ENCODE results near the gene THG1L.
"Not testable (repeated sequence)": the region's sequence is repeated elsewhere in the genome, so short reads cannot be mapped to it uniquely, and the experiment has no call there.

The THG1L gene

DNA sequence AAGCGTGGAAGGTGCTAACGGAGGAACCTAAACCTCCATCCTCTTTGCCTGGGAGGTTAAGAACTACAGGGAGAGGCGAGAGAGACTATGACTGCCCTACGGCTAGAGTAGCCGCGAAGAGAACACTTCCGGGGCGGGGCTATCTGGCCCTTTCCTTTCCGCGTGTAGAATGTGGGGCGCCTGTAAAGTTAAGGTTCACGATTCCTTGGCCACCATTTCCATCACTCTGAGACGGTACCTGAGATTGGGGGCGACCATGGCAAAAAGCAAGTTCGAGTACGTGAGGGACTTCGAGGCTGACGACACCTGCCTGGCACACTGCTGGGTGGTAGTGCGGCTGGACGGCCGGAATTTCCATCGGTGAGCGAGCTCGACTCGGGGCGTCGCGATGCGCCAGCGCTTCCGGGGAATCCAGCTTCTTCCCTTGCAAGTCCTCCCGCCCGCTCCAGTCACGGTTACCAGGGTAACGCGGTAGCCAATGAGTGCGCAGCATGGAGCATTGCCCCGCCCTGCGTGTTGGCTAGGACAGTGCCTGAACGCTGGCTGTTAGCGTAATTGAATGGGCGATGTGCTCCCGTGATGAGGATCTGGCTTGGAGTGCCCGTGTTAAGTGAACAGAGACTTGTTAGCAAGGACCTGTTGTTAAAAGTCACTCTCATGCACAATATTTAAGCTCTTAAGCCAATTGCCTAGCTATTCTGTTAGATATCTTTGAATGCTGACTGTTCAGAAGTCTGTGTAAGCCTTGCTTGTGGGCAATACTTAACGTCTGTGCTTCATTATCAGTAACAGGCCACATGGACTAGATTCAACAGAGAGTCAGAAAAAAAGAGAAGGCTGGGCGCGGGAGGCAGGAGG is at the start of gene THG1L:
THG1L (plus strand) TSS at position 149 of the 858 bp plus-strand sequence; CDS start at position 170, 21 bp downstream.
- DNase-seq: peak; percentile 98

DNA sequence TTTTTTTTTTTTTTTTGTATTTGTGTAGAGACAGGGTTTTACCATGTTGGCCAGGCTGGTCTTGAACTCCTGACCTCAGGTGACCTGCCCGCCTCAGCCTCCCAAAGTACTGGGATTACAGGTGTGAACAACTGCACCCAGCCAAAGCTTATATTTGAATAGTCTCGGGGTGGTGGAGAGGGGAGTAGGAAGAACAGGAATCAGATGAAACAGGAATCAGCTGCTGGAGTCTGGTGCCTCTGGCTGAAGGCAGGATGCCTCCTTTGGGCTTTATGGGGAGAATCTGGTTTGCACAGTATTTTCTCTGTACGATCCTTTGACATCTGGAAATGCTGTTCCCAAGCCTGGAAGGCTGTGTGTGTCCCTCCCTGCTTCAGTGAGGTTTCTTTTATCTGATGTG is 49.0 kb upstream of the THG1L start:
- DNase-seq: no peak

- not testable (repeated sequence) for DNase-seq
These were observed 44.7 kb upstream of the THG1L start for GRCh38 chr5:157686276-157687197.

GRCh38 chr5:157687198-157687554 is 44.0 kb upstream of the THG1L start:
- DNase-seq: no peak

DNA sequence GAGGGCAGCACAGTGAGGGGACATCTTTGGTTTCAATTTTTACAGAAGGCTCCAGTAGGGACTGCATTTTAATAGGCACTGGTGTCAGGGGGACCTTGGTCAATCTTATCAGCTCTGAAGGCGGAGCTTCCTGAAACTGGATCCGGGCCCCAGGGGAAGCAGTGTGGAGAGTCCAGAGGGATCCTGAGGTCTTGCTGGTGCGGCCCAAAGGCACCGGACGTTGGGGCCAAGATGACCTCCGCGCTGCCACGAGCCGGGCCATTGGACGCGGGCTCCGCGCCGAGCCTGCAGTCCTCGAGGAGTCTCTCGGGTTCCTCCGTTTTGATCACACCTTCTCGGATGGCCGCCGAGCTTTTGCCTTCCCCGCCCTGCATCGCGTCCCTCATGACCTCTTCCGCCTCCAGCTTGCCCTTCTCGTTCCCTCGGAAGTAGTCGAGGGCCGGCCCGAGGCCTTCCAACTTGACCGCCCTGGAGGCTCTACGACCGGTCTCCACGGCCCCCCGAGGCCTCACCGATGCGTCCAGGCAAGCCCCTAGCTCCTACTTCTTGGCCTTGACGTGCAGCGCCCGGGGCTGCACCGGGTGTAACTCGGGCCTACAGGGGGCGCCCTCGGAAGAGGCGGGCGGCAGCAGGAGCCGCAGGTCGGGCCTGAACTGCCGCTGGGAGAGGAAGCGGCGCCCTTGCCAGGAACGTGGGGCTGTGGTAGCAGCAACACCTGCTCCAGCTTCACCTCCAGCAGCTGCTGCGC is 41.1 kb upstream of the THG1L start:
- no peak for DNase-seq

DNA sequence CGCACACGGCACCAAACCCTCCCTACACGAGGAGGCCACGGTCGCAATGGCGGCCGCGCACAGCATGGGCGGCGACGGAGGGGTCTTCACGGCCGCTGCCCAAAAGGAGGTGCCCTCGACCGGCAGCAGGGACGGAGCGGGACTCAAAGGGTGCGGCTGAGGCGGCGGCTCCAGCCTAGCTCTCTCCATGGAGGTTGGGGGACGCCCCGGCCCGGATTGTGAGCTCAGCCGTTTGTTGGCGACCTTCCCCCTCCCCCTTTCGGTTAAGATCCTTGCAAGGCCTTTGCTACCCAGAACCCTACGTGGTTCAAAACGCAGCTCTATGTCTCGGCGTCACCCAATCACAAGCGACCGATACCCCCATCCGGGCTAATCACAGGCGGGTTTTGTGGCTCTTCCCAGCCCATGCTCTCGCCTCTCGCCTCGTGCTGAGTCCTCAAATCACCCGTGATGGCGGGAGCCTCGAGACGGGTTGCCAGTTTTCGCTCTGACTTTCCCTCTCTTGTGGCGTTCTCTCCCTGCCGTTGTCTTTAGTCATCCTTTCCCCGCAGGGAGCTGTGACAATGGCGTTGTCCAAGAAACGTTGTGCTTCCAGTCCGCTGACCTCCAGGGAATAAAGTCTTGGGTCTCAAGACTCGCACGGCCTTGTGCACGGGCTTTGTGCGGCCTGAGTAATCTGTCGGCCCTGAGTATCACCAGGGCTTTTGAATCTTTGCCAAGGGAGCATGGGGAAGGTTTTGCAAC is 40.4 kb upstream of the THG1L start:
- no peak for DNase-seq

- not testable (repeated sequence) for DNase-seq
These were observed 37.4 kb upstream of the THG1L start for GRCh38 chr5:157693816-157694215.

- DNase-seq: not testable (repeated sequence)
These were observed 35.1 kb upstream of the THG1L start for GRCh38 chr5:157696154-157696553.

- DNase-seq: not testable (repeated sequence)
These were observed 32.5 kb upstream of the THG1L start for GRCh38 chr5:157698674-157699073.

DNA sequence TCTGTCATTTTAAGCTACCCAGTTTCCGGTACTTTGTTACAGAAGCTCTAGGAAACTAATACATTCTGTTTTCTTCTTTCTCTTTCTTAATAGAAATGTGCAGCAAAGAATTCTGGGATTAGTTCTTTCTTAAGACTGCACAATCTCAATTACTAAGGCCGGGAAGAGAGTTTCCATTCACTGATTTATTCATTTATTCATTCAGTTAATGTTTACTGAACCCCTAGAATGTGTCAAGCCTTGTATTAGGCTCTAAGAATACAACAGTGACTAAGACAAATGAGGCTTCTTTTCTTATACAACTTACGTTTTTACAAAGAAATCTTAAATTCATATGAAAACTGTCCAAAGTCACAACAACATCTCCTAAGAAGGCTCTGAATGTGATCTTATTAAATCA is 27.5 kb upstream of the THG1L start:
- DNase-seq: no peak

- DNase-seq: peak; percentile 39
These were observed 22.4 kb upstream of the THG1L start for GRCh38 chr5:157708866-157709265.

- DNase-seq: no peak
These were observed 21.9 kb upstream of the THG1L start for GRCh38 chr5:157709346-157709745.

DNA sequence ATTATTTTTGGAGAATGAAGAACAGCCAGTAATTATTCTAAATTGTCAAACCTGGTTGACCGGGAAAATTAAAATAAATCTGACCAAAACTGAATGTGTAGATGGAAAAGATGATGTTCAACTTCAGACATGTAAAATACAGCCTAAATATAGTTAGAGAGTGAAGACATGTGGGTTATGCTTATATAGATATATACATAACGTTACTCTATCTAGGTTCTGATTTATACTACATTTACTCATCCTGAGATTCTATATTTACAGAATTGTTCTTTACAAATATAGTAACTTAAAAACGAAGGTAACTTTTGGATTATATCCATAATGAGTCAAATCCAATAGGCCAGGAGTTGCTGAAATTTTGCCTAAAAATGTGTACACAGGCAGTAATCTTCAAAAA is 20.8 kb upstream of the THG1L start:
- no peak for DNase-seq

GRCh38 chr5:157710882-157711281 is 20.3 kb upstream of the THG1L start:
- peak; percentile 86 for DNase-seq

DNA sequence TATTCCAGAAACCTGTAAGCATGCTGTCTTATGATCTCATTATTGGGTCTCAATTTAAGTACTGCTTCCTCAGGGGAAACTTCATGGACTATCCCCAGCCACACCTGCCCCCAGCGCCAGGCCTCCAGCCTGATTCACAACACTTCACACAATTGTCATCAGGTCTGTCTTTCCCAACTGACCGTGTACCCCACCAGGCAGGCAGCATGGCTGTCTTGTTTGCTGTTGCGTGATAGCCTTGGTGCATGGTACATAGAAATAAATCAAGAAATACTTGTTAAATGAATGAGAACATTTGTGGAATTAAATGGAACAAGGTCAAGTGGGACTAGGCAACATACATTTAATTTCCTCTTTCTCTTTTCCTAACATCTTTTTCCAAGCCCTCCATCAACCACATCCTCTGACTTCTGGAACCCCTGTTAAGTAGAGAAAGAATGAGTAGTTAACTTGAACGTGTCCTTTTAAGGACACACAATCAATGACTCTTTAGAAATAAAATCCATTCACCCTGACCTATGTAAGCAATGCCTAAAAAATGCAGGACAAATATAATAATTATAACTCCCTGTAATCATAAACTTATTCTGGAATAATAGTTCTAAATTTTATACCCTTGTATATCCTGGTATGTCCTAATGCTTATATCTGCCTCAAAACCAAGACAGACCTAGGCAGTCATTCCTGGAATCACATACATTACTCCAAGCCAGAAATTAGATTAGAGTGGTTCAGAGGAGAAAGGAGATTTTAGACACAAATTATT is 17.2 kb upstream of the THG1L start:
- DNase-seq: peak; percentile 45

DNA sequence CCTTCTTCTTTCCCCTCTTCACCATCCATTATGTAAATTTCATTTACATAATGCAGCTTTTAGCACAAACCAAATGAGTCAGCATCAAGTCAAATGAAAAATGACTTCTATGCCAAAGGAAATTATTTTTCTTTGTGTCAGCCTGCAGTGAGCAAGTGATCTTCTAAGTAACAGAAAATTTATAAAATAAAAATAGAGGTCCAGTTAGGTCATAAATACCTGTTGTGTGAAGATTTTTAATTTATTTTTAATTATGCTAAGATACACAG is 16.7 kb upstream of the THG1L start:
- DNase-seq: no peak

- peak; percentile 79 for DNase-seq
These were observed 12.7 kb upstream of the THG1L start for GRCh38 chr5:157718519-157718918.

- DNase-seq: no peak
These were observed 12.0 kb upstream of the THG1L start for GRCh38 chr5:157719245-157719644.

- DNase-seq: no peak
These were observed 10.1 kb upstream of the THG1L start for GRCh38 chr5:157721159-157721558.

GRCh38 chr5:157722895-157723294 is 8.3 kb upstream of the THG1L start:
- not testable (repeated sequence) for DNase-seq

GRCh38 chr5:157726607-157727006 is 4.6 kb upstream of the THG1L start:
- not testable (repeated sequence) for DNase-seq

DNA sequence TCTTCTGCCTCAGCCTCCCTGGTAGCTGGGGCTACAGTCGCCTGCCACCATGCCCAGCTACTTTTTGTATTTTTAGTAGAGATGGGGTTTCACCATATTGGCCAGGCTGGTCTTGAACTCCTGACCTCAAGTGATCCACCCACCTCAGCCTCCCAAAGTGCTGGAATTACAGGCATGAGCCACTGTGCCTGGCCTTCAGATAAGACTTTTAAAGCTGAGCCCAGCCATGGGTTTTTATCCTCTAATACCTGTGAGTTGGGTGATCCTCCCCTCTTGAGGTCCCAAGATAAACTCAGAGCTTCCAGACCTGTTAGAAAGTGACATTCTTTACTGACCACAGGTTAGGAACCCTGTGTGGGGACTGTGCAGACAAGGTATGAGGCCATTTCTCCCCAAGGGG is 3.4 kb upstream of the THG1L start:
- not testable (repeated sequence) for DNase-seq

Data from fibroblast of upper back skin (primary cell).